DOHH2 (cell line): ENCODE data around the gene S100A4.
"Not testable (repeated sequence)": the region's sequence is repeated elsewhere in the genome, so short reads cannot be mapped to it uniquely, and the experiment has no call there.

Source experiments
- CTCF ChIP-seq: fragments of 200-600 bp; sonication (generic); IDR thresholded peaks from one replicate; pipeline ENCODE4 v1.5.1; 2014; ENCODE audit warnings: antibody characterized with exemption, mild to moderate bottlenecking, low read depth, low read length; ENCODE audit not compliant: poor library complexity, severe bottlenecking
- EZH2phosphoT487 ChIP-seq: fragments of 200-600 bp; sonication (generic); IDR thresholded peaks from 2 replicates; pipeline ENCODE4 v1.6.1; 2017; ENCODE audit warnings: borderline replicate concordance, mild to moderate bottlenecking, antibody characterized with exemption, low read length, moderate library complexity, mixed read lengths

GRCh38 chr1:153575497-153575896, 29.9 kb upstream of the S100A4 start:
- not testable (repeated sequence) for TF ChIP-seq CTCF, EZH2phosphoT487
